ENCODE data around the gene MYO1B. TPM values are rescaled to one million over a fixed set of nuclear protein-coding genes. Genes with fewer than 3 reads are reported as not detected.

MYO1B gene
- total RNA-seq, 3 donors from 2014 or later (not counting 1 experiment from before 2014, with no cell fraction given), result 0.21 to 0.80 (median 0.29) TPM

GRCh38 chr2:191462370-191462769 is 217.2 kb downstream of the MYO1B start:
- intact Hi-C loops (cut with micrococcal nuclease), result no loop called here
- H3K4me1 ChIP-seq (ENCODE audit: control insufficient read depth, insufficient read depth, low read length), result no peaks in the 10 kb centered on the region
- 95% methylated on average over 3 of the region's 3 CpGs for WGBS (ENCODE audit: insufficient coverage)
- no peak overlapping the region for H3K4me3 Mint-ChIP-seq
- no peak for ATAC-seq
- no peaks in the 10 kb centered on the region for H3K9me3 ChIP-seq (ENCODE audit: control insufficient read depth, insufficient read depth, low read length)
- H3K4me1 Mint-ChIP-seq, result no peaks in the 10 kb centered on the region
- no peaks in the 10 kb centered on the region for H3K36me3 ChIP-seq (ENCODE audit: control insufficient read depth, insufficient read depth, low read length)
- H3K27ac ChIP-seq (ENCODE audit: low read length), result no peak overlapping the region
- H3K4me3 ChIP-seq (ENCODE audit: low read length), result no peak overlapping the region
- DNase-seq, result no peak
- H3K27ac Mint-ChIP-seq, result no peak overlapping the region
- no peak for TF ChIP-seq CTCF (IDR thresholded peaks at IDR 0.05)
- peaks cover 11 to 24% of the 10 kb centered on the region in 2 donors for H3K27me3 Mint-ChIP-seq (ENCODE audit: low read depth in 2 of 2)
- peaks cover 14% of the 10 kb centered on the region for H3K36me3 Mint-ChIP-seq
- H3K9me3 Mint-ChIP-seq, result peaks cover 7 to 9% of the 10 kb centered on the region in 2 donors
- H3K27me3 ChIP-seq (ENCODE audit: control insufficient read depth, insufficient read depth, low read length), result no peaks in the 10 kb centered on the region

GRCh38 chr2:191463790-191464189 is 218.6 kb downstream of the MYO1B start:
- peaks cover 7 to 21% of the 10 kb centered on the region in 2 donors for H3K27me3 Mint-ChIP-seq (ENCODE audit: low read depth in 2 of 2)
- no peak overlapping the region for H3K27ac ChIP-seq (ENCODE audit: low read length)
- ATAC-seq (no peak), DNase-seq (no peak)
- intact Hi-C loops (cut with micrococcal nuclease), result no loop called here
- H3K4me1 Mint-ChIP-seq, result no peaks in the 10 kb centered on the region
- no peaks in the 10 kb centered on the region for H3K9me3 ChIP-seq (ENCODE audit: control insufficient read depth, insufficient read depth, low read length)
- WGBS (ENCODE audit: insufficient coverage), result no CpG with 5 or more reads among the region's 2 CpGs
- no peak for TF ChIP-seq CTCF (IDR thresholded peaks at IDR 0.05)
- H3K4me3 Mint-ChIP-seq, result no peak overlapping the region
- no peak overlapping the region for H3K4me3 ChIP-seq (ENCODE audit: low read length)
- no peaks in the 10 kb centered on the region for H3K4me1 ChIP-seq (ENCODE audit: control insufficient read depth, insufficient read depth, low read length)
- no peak overlapping the region for H3K27ac Mint-ChIP-seq
- H3K36me3 ChIP-seq (ENCODE audit: control insufficient read depth, insufficient read depth, low read length), result no peaks in the 10 kb centered on the region
- H3K27me3 ChIP-seq (ENCODE audit: control insufficient read depth, insufficient read depth, low read length), result no peaks in the 10 kb centered on the region
- peaks cover 5 to 7% of the 10 kb centered on the region in 2 donors for H3K9me3 Mint-ChIP-seq
- H3K36me3 Mint-ChIP-seq, result peaks cover 12% of the 10 kb centered on the region

- Histone ChIP-seq H3K9me3 (ENCODE audit: control insufficient read depth, insufficient read depth, low read length) (no peaks in the 10 kb centered on the region), H3K27me3 (ENCODE audit: control insufficient read depth, insufficient read depth, low read length) (no peaks in the 10 kb centered on the region), H3K36me3 (ENCODE audit: control insufficient read depth, insufficient read depth, low read length) (no peaks in the 10 kb centered on the region), H3K27ac (ENCODE audit: low read length) (no peak overlapping the region), H3K4me1 (ENCODE audit: control insufficient read depth, insufficient read depth, low read length) (no peaks in the 10 kb centered on the region), H3K4me3 (ENCODE audit: low read length) (no peak overlapping the region)
- Mint-ChIP-seq H3K4me3 (no peak overlapping the region), H3K27ac (no peak overlapping the region), H3K9me3 (peaks cover 0 to 2% of the 10 kb centered on the region in 2 donors), H3K27me3 (ENCODE audit: low read depth in 2 of 2) (peaks cover 0 to 6% of the 10 kb centered on the region in 2 donors), H3K36me3 (no peaks in the 10 kb centered on the region), H3K4me1 (no peaks in the 10 kb centered on the region)
- intact Hi-C loops (cut with micrococcal nuclease), result no loop called here
- 89% methylated on average over 2 of the region's 3 CpGs for WGBS (ENCODE audit: insufficient coverage)
- DNase-seq (no peak), ATAC-seq (no peak)
- no peak for TF ChIP-seq CTCF (IDR thresholded peaks at IDR 0.05)
These were observed 220.7 kb downstream of the MYO1B start for GRCh38 chr2:191465766-191466420.

GRCh38 chr2:191467113-191467512 is 221.9 kb downstream of the MYO1B start:
- Histone ChIP-seq H3K4me1 (ENCODE audit: control insufficient read depth, insufficient read depth, low read length) (no peaks in the 10 kb centered on the region), H3K27me3 (ENCODE audit: control insufficient read depth, insufficient read depth, low read length) (no peaks in the 10 kb centered on the region), H3K27ac (ENCODE audit: low read length) (no peak overlapping the region), H3K4me3 (ENCODE audit: low read length) (no peak overlapping the region), H3K9me3 (ENCODE audit: control insufficient read depth, insufficient read depth, low read length) (no peaks in the 10 kb centered on the region), H3K36me3 (ENCODE audit: control insufficient read depth, insufficient read depth, low read length) (no peaks in the 10 kb centered on the region)
- no peaks in the 10 kb centered on the region for H3K4me1 Mint-ChIP-seq
- ATAC-seq (no peak), DNase-seq (no peak)
- no peak overlapping the region for H3K27ac Mint-ChIP-seq
- TF ChIP-seq CTCF (IDR thresholded peaks at IDR 0.05), result no peak
- H3K36me3 Mint-ChIP-seq, result no peaks in the 10 kb centered on the region
- WGBS (ENCODE audit: insufficient coverage), result 86% methylated on average over 5 of the region's 5 CpGs
- intact Hi-C loops (cut with micrococcal nuclease), result no loop called here
- no peak overlapping the region for H3K4me3 Mint-ChIP-seq
- H3K27me3 Mint-ChIP-seq (ENCODE audit: low read depth in 2 of 2), result no peaks in the 10 kb centered on the region
- H3K9me3 Mint-ChIP-seq, result no peaks in the 10 kb centered on the region
